ENCODE measurements around the gene RMC1.

DNA sequence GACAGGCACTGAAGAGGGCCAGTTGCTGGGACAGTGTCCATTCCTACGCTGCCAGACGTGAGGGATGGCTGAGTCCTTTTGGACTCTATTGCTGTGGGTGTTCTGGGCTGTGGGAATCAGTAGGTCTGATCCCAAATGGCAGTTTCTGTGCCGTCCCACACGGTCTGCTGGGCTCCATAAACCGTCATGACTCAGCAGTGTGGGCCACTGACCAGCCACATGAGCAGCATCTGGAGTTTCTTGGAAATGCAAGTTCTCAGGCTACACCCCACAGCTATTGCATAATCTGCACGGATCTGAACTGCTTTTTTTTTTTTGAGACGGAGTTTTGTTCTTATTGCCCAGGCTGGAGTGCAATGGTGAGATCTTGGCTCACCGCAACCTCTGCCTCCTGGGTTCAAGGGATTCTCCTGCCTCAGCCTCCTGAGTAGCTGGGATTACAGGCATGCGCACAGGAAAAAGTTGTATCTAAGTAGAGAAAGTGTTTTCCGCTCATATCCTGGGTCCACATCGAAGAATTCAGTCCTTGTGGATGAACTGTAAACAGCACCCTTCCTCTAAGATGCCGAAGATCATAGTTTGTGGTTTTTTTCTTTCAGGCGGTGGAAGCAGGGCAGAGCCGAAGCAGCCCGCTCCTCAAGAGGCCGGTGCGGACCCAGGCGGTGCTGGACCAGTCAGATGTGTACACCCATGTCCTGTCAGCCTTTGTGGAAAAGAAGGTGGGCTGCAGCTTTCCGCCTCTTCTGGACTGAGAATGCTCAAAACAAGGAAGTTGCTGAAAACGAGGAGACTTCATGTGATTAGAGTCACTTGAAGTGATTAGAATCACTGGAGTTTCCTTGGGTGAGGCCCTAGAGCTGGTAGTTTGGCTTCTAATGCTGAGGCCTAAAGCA lies 25.5 kb downstream of the RMC1 start:
- TF ChIP-seq POLR2A (IDR thresholded peaks at IDR 0.05) (no peak), POLR2AphosphoS5 (IDR thresholded peaks at IDR 0.05; ENCODE audit: insufficient read depth in 1 of 2, low read depth in 1 of 2) (peak in 1 of 2 donors; percentile 53)
- TF ChIP-seq, protein P1, sequence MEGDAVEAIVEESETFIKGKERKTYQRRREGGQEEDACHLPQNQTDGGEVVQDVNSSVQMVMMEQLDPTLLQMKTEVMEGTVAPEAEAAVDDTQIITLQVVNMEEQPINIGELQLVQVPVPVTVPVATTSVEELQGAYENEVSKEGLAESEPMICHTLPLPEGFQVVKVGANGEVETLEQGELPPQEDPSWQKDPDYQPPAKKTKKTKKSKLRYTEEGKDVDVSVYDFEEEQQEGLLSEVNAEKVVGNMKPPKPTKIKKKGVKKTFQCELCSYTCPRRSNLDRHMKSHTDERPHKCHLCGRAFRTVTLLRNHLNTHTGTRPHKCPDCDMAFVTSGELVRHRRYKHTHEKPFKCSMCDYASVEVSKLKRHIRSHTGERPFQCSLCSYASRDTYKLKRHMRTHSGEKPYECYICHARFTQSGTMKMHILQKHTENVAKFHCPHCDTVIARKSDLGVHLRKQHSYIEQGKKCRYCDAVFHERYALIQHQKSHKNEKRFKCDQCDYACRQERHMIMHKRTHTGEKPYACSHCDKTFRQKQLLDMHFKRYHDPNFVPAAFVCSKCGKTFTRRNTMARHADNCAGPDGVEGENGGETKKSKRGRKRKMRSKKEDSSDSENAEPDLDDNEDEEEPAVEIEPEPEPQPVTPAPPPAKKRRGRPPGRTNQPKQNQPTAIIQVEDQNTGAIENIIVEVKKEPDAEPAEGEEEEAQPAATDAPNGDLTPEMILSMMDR (IDR thresholded peaks at IDR 0.05): no peak
